H9 (cell line): ENCODE measurements around the gene CLEC2L. TPM values are rescaled to one million over a fixed set of nuclear protein-coding genes. Genes with fewer than 3 reads are reported as not detected.

Experiments used
- DNase-seq: peaks from one replicate; pipeline ENCODE4 v3.0.0-alpha.2; 2017
- H2AFZ ChIP-seq: one replicate; pipeline ENCODE4 v1.6.1; 2013; ENCODE audit warnings: mild to moderate bottlenecking, low read length, control low read depth, moderate library complexity
- H2AK5ac ChIP-seq: 2 replicates; pipeline ENCODE4 v1.6.1; 2013; ENCODE audit warnings: low read length, control low read depth, mixed read lengths; ENCODE audit not compliant: insufficient read length
- H2BK120ac ChIP-seq: one replicate; pipeline ENCODE4 v1.6.1; 2013; ENCODE audit warnings: low read depth, mild to moderate bottlenecking, low read length, control low read depth, inconsistent platforms; ENCODE audit not compliant: poor library complexity, severe bottlenecking
- H2BK12ac ChIP-seq: 2 replicates; pipeline ENCODE4 v1.6.1; 2013; ENCODE audit warnings: low read length, control low read depth, mixed read lengths, low read depth; ENCODE audit not compliant: insufficient read length
- H2BK15ac ChIP-seq: 2 replicates; pipeline ENCODE4 v1.6.1; 2013; ENCODE audit warnings: low read depth, low read length, control low read depth
- H2BK20ac ChIP-seq: one replicate; pipeline ENCODE4 v1.6.1; 2013; ENCODE audit warnings: low read depth, mild to moderate bottlenecking, low read length, control low read depth, inconsistent platforms; ENCODE audit not compliant: poor library complexity, severe bottlenecking
- H2BK5ac ChIP-seq: 2 replicates; pipeline ENCODE4 v1.6.1; 2013; ENCODE audit warnings: low read length, control low read depth, mixed read lengths; ENCODE audit not compliant: insufficient read length
- H3K14ac ChIP-seq: 2 replicates; pipeline ENCODE4 v1.6.1; 2013; ENCODE audit warnings: low read length, control low read depth; ENCODE audit not compliant: insufficient read depth
- H3K18ac ChIP-seq: 2 replicates; pipeline ENCODE4 v1.6.1; 2013; ENCODE audit warnings: low read depth, mild to moderate bottlenecking, mixed read lengths, low read length, control low read depth; ENCODE audit not compliant: insufficient read length
- H3K23ac ChIP-seq: 2 replicates; pipeline ENCODE4 v1.6.1; 2013; ENCODE audit warnings: low read length, control low read depth, mixed read lengths, low read depth; ENCODE audit not compliant: insufficient read length
- H3K23me2 ChIP-seq: 2 replicates; pipeline ENCODE4 v1.6.1; 2013; ENCODE audit warnings: low read depth, mild to moderate bottlenecking, mixed read lengths, low read length, control low read depth; ENCODE audit not compliant: insufficient read length, poor library complexity, severe bottlenecking
- H3K27ac ChIP-seq: 2 replicates; pipeline ENCODE4 v1.5.1; 2013; ENCODE audit warnings: low read length, control low read depth, mixed read lengths, low read depth; ENCODE audit not compliant: insufficient read length
- H3K27me3 ChIP-seq: 2 replicates; pipeline ENCODE4 v1.6.1; 2013; ENCODE audit warnings: low read length, control low read depth, inconsistent platforms; ENCODE audit not compliant: insufficient read depth
- H3K4ac ChIP-seq: 2 replicates; pipeline ENCODE4 v1.6.1; 2013; ENCODE audit warnings: low read depth, mild to moderate bottlenecking, control low read depth, inconsistent platforms, low read length, moderate library complexity
- H3K4me1 ChIP-seq: 2 replicates; pipeline ENCODE4 v1.6.1; 2013; ENCODE audit warnings: low read length, control low read depth, inconsistent platforms; ENCODE audit not compliant: insufficient read depth
- H3K4me2 ChIP-seq: 2 replicates; pipeline ENCODE4 v1.6.1; 2013; ENCODE audit warnings: low read length, control low read depth, mixed read lengths; ENCODE audit not compliant: insufficient read length, insufficient read depth
- H3K56ac ChIP-seq: 2 replicates; pipeline ENCODE4 v1.6.1; 2013; ENCODE audit warnings: low read depth, mild to moderate bottlenecking, mixed read lengths, low read length, control low read depth; ENCODE audit not compliant: insufficient read length
- H3K79me1 ChIP-seq: 2 replicates; pipeline ENCODE4 v1.6.1; 2013; ENCODE audit warnings: low read depth, mild to moderate bottlenecking, moderate library complexity, low read length, control low read depth, inconsistent platforms; ENCODE audit not compliant: insufficient read depth, poor library complexity, severe bottlenecking
- H3K79me2 ChIP-seq: 2 replicates; pipeline ENCODE4 v1.6.1; 2013; ENCODE audit warnings: low read length, control low read depth, inconsistent platforms; ENCODE audit not compliant: insufficient read depth
- H3K9ac ChIP-seq: 2 replicates; pipeline ENCODE4 v1.6.1; 2013; ENCODE audit warnings: low read length, control low read depth, mixed read lengths; ENCODE audit not compliant: insufficient read length; ENCODE audit errors: extremely low read depth
- H3K9me3 ChIP-seq: one replicate; pipeline ENCODE4 v1.6.1; 2013; ENCODE audit warnings: low read depth, low read length, inconsistent platforms; ENCODE audit not compliant: control insufficient read depth
- H3T11ph ChIP-seq: one replicate; pipeline ENCODE4 v1.6.1; 2013; ENCODE audit warnings: mild to moderate bottlenecking, low read length, control low read depth, inconsistent platforms
- H4K20me1 ChIP-seq: one replicate; pipeline ENCODE4 v1.6.1; 2013; ENCODE audit not compliant: control insufficient read depth, insufficient read length, insufficient read depth
- H4K5ac ChIP-seq: 2 replicates; pipeline ENCODE4 v1.6.1; 2013; ENCODE audit warnings: low read depth, mild to moderate bottlenecking, mixed read lengths, low read length, control low read depth; ENCODE audit not compliant: insufficient read length
- H4K8ac ChIP-seq: replicated peaks from 2 replicates; pipeline ENCODE4 v1.6.1; 2013; ENCODE audit warnings: low read length, control low read depth, mixed read lengths, low read depth; ENCODE audit not compliant: insufficient read length
- H4K91ac ChIP-seq: 2 replicates; pipeline ENCODE4 v1.6.1; 2013; ENCODE audit warnings: low read depth, mild to moderate bottlenecking, moderate library complexity, mixed read lengths, low read length, control low read depth; ENCODE audit not compliant: insufficient read length
- H3K27ac Mint-ChIP-seq, 3 experiments: 2 replicates in 2 of 3; 3 replicates in 1 of 3; pipeline ENCODE4 v1.8.0; 2020 to 2021; ENCODE audit warnings: mixed read lengths in 3 of 3, mild to moderate bottlenecking in 1 of 3, moderate library complexity in 1 of 3
- H3K27me3 Mint-ChIP-seq: 2 replicates; pipeline ENCODE4 v1.8.0; 2021; ENCODE audit warnings: low read depth, mild to moderate bottlenecking, moderate library complexity, mixed read lengths
- H3K36me3 Mint-ChIP-seq, 3 experiments: 2 replicates in 2 of 3; 3 replicates in 1 of 3; pipeline ENCODE4 v1.8.0; 2020 to 2021; ENCODE audit warnings: low read depth in 3 of 3, mixed read lengths in 3 of 3; ENCODE audit not compliant: insufficient read depth in 1 of 3
- H3K4me1 Mint-ChIP-seq, 2 experiments: 2 replicates each; pipeline ENCODE4 v1.8.0; 2020; ENCODE audit warnings: mixed read lengths in 2 of 2
- H3K4me3 Mint-ChIP-seq, 2 experiments: 2 replicates in 1 of 2; 3 replicates in 1 of 2; pipeline ENCODE4 v1.8.0; 2020 to 2021; ENCODE audit warnings: mild to moderate bottlenecking in 2 of 2, mixed read lengths in 2 of 2, moderate library complexity in 1 of 2
- H3K9me3 Mint-ChIP-seq, 2 experiments: 2 replicates in 1 of 2; 3 replicates in 1 of 2; pipeline ENCODE4 v1.8.0; 2020; ENCODE audit warnings: mild to moderate bottlenecking in 2 of 2, mixed read lengths in 2 of 2, moderate library complexity in 1 of 2
- WGBS: extraction: QIAGEN DNeasy Blood & Tissue Kit; methylation state at CpG from one replicate; pipeline ENCODE4 v1.1.7; 2013; ENCODE audit warnings: missing lambda C conversion rate, low lambda C conversion rate, mixed read lengths; ENCODE audit not compliant: insufficient read length; ENCODE audit errors: extremely low coverage; 5-methylcytosine and 5-hydroxymethylcytosine counted together
- total RNA-seq: library from RNA; stranded (reverse); gene quantifications from 2 replicates; pipeline ENCODE4 v1.2.1, GENCODE V29; 2021
- TF ChIP-seq, protein P1 (sequence below): fragments of 200-600 bp; sonication (generic); conservative IDR thresholded peaks from 3 replicates; pipeline ENCODE4 v1.8.0; 2021; ENCODE audit warnings: antibody characterized with exemption, mild to moderate bottlenecking

CLEC2L gene
- total RNA-seq, 1 experiment from 2014 or later: 0.74 TPM

DNA sequence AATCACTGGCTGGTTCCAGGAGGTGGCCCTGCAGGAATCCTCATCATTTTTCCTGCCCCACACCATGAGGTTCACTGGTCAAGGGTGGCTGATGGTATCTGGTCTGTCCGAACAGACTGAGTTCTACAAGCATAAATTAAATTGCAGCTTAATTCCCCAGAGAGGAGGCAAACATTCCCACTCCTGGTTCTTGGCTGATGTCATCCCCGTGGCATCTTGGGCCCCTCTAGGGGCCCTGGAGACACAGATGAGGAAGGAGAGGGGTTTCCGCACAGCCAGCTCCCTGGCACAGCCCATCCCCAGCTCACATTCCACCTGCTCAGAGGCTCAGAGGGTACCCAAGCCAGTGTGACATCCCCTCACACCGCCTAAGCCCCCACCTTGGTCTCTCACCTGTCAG is 34.7 kb upstream of the CLEC2L start:
- no peak overlapping the region for H2BK12ac ChIP-seq
- H3K27ac ChIP-seq: no peak overlapping the region
- no peak overlapping the region for H4K91ac ChIP-seq
- Mint-ChIP-seq H3K9me3 (peaks cover 8 to 14% of the 10 kb centered on the region in 2 experiments), H3K27ac (no peak overlapping the region), H3K36me3 (peaks cover 0 to 4% (median 1%) of the 10 kb centered on the region in 3 experiments; a peak in 1 of 7 replicates), H3K4me3 (no peak overlapping the region), H3K4me1 (peaks cover 2 to 4% of the 10 kb centered on the region in 2 experiments), H3K27me3 (peaks cover 32% of the 10 kb centered on the region)
- H3K18ac ChIP-seq: no peak overlapping the region
- H4K5ac ChIP-seq: no peak overlapping the region
- H3K23me2 ChIP-seq: peaks cover 3% of the 10 kb centered on the region
- no peak overlapping the region for H2BK5ac ChIP-seq
- TF ChIP-seq, protein P1, sequence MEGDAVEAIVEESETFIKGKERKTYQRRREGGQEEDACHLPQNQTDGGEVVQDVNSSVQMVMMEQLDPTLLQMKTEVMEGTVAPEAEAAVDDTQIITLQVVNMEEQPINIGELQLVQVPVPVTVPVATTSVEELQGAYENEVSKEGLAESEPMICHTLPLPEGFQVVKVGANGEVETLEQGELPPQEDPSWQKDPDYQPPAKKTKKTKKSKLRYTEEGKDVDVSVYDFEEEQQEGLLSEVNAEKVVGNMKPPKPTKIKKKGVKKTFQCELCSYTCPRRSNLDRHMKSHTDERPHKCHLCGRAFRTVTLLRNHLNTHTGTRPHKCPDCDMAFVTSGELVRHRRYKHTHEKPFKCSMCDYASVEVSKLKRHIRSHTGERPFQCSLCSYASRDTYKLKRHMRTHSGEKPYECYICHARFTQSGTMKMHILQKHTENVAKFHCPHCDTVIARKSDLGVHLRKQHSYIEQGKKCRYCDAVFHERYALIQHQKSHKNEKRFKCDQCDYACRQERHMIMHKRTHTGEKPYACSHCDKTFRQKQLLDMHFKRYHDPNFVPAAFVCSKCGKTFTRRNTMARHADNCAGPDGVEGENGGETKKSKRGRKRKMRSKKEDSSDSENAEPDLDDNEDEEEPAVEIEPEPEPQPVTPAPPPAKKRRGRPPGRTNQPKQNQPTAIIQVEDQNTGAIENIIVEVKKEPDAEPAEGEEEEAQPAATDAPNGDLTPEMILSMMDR: no peak
- H2BK20ac ChIP-seq: no peak overlapping the region
- H3K9ac ChIP-seq: no peak overlapping the region
- no peak overlapping the region for H3K56ac ChIP-seq
- H4K8ac ChIP-seq: no peak overlapping the region
- H3K23ac ChIP-seq: no peak overlapping the region
- no CpG with 5 or more reads among the region's 4 CpGs for WGBS
- no peak for DNase-seq
- H3K4ac ChIP-seq: no peak overlapping the region
- H3K79me2 ChIP-seq: no peaks in the 10 kb centered on the region
- no peaks in the 10 kb centered on the region for H3K79me1 ChIP-seq
- no peak overlapping the region for H2AFZ ChIP-seq
- H4K20me1 ChIP-seq: no peaks in the 10 kb centered on the region
- H2AK5ac ChIP-seq: no peak overlapping the region
- H2BK120ac ChIP-seq: no peak overlapping the region
- H3K4me2 ChIP-seq: no peak overlapping the region
- no peak overlapping the region for H3T11ph ChIP-seq
- no peaks in the 10 kb centered on the region for H3K27me3 ChIP-seq
- H2BK15ac ChIP-seq: no peak overlapping the region
- no peaks in the 10 kb centered on the region for H3K4me1 ChIP-seq
- no peaks in the 10 kb centered on the region for H3K9me3 ChIP-seq
- no peak overlapping the region for H3K14ac ChIP-seq
